WI38 (cell line): ENCODE measurements around the gene PIK3C2B.

ENCODE experiments used
- H3K4me3 ChIP-seq: 2 replicates; pipeline ENCODE4 v1.5.1; 2011; ENCODE audit warnings: low read depth, mild to moderate bottlenecking, control low read depth, low read length
- TF ChIP-seq, protein P1 (sequence below): IDR thresholded peaks from 2 replicates; pipeline ENCODE4 v1.5.1; 2012; ENCODE audit warnings: low read depth, mild to moderate bottlenecking, control low read depth, low read length

The PIK3C2B gene

DNA sequence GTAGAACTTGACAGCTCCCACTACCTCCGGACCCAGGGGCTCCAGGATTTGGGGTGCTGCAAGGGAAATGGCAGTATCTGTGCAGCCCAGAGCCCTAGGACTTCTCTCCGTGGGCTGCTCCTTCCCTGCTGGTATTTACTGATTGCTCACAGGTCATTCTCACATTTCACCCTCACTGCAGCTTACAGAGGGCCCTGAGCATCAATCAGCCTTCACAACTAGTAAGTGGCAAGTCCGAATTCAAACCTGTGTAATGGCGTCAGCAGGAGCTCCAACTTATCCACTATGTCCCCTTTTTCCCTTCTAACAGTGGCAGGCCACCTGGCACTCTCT lies 32.4 kb downstream of the PIK3C2B start:
- no peak overlapping the region for H3K4me3 ChIP-seq
- TF ChIP-seq, protein P1, sequence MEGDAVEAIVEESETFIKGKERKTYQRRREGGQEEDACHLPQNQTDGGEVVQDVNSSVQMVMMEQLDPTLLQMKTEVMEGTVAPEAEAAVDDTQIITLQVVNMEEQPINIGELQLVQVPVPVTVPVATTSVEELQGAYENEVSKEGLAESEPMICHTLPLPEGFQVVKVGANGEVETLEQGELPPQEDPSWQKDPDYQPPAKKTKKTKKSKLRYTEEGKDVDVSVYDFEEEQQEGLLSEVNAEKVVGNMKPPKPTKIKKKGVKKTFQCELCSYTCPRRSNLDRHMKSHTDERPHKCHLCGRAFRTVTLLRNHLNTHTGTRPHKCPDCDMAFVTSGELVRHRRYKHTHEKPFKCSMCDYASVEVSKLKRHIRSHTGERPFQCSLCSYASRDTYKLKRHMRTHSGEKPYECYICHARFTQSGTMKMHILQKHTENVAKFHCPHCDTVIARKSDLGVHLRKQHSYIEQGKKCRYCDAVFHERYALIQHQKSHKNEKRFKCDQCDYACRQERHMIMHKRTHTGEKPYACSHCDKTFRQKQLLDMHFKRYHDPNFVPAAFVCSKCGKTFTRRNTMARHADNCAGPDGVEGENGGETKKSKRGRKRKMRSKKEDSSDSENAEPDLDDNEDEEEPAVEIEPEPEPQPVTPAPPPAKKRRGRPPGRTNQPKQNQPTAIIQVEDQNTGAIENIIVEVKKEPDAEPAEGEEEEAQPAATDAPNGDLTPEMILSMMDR = no peak

DNA sequence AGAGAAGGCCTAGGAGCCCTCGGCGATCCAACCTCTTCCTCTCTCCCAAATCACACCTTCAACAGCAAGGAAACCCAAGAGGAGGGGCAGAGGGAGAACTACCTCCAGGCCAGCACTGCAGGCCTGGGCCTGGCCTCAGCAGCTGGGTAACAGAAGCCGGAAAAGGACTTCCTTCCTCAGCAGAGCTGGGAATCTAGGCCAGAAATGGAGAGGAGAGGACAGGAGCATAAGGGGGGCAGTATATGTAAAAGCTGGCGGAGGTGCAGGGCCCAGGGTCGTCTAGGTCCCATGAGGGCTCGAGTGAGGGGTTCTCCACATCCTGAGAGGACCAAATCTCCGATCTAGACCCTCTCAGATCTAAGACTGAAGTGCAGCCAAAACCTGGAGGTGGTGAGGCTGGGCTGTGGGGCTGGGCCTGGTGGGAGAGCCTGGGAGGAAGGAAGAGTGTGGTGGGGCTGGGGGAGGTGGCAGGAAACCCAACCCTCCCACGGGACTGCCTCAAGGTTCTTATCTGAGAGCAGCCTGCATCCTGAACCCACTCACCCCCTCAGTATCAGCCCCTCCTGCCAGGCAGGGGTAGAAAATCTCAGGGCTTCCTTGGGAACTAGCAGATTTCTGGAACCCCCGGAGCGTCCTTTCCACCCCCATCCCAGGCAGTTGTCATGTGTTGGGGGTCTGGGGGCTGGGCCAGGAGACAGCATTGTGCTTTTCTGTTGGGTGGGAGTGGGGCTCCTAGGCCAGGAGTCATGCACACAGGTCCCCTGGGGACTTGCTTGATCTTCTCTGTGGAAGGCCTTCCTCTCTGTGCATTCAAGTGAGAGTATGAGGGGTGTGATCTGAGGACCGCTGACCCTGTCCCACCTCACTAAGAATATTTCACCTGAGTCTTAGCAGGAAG lies 33.0 kb downstream of the PIK3C2B start:
- no peak overlapping the region for H3K4me3 ChIP-seq
- TF ChIP-seq, protein P1 = no peak

DNA sequence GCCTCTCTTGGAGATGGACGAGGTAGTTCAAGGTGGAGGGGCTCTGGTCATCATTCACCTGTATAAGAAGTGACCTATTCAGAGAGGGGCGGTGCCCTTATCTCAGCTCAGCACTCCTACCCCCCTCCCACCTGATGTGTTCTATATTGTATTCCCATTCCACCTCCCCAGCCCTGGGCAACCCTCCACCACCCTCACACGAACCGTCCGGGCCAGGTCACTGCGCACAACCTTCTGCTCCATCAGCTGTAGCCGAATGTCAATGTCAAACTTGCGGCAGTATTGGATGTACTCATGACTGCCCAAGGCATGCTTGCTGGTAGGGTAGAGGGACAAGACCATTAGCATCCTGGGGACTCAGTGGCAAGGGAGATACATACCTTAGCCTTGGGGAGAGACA lies 34.3 kb downstream of the PIK3C2B start:
- TF ChIP-seq, protein P1 = no peak
- H3K4me3 ChIP-seq = no peak overlapping the region

DNA sequence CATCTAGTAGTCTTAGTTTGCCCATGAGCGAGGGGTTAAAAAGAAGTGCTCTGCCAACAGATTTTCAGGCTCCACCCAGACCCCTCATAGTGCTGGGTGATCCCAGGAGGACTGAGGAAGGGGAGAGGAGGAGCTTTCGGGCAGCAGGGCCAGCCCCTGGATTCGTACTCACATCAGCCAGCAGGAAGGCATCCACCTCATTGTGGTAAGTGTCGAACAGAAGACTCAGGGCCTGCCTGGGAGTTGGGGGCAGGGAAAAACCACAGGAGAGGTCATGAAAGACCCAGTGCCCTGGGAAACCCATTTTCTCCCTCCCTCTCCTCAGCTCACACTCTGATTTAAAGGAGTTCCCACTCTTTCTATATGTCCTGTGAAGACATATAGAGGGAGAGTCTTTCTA lies 34.9 kb downstream of the PIK3C2B start:
- no peak overlapping the region for H3K4me3 ChIP-seq
- TF ChIP-seq, protein P1 = no peak

DNA sequence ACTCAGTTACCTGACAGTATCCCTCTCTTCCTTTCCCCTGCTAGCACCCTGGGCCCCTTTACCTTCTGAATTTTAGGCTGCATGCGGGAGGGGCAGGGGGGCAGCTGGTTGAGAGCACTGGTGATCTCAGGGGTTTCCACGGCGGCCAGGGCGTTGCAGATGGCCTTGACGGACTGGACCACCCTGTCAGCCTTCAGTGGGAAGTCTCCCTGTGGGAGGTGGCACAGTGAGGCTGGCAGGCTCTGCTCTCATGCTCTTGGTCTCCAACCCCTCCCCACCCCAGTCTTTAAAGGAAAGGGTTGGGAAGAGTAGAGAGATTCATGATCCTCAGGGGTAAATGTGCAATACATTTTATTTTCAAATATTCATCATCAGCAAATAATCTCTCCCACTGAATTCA lies 36.9 kb downstream of the PIK3C2B start:
- H3K4me3 ChIP-seq = no peak overlapping the region
- TF ChIP-seq, protein P1 = no peak

DNA sequence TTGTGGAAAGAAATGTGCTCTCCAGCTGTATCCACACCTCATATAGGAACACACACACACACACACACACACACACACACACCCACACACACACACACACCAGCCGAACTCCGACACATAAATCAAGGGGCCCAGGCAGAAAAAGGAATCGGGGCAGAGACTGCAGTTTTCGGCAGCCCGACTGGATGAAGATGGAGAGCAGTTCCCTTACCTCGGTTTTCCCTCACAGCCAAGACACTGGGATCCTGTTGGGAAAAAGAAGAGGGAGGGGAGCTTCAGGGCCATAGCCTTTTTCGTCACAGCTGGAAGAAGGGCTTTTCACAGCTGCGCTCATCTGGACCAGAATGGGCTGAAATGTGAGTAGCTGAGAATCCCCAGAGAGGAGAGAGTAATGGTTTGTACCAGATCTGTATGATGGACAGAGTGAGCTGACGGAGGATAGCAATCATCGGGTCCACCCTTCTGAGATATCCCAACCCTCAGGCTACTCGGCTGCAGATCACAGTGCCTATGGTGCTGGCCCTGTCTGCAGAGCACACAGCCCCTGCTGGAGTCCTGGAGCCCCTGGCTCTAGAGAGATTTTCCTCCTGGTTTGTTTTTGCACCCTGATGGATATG lies 37.7 kb downstream of the PIK3C2B start:
- TF ChIP-seq, protein P1 = no peak

DNA sequence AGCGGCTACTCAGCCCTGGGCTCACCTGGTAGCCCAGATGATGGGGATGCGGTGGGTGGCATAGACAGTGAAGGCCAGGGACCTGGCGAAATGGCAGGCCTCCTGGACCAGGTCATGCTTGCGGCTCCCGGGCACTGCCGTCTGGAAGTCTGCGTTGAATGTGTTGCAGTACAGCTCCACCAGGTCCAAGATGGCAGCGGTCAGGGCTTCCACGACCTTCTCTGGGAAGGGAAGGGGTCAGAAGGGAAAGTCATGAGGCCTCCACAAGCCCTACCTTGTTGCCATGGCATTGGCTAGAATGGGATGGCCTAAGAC lies 38.8 kb downstream of the PIK3C2B start:
- H3K4me3 ChIP-seq = no peak overlapping the region
- TF ChIP-seq, protein P1 = no peak

More for the DNA sequence above, 37.7 kb downstream of the PIK3C2B start:
- no peak overlapping the region for H3K4me3 ChIP-seq
